Endothelial cell of hepatic sinusoid (primary cell): Measurements from ENCODE around the gene MCM8.
"Not testable (repeated sequence)": the region's sequence is repeated elsewhere in the genome, so short reads cannot be mapped to it uniquely, and the experiment has no call there.

Experiments
- in situ Hi-C: cut with HindIII; loops from 2 replicates; pipeline ENCODE4 v1.10.0; 2017; ENCODE audit warnings: low sequenced_read_pairs

The MCM8 gene

GRCh38 chr20:5999783-6000182 lies 49.3 kb downstream of the MCM8 start:
- in situ Hi-C loops = no loop called here

- in situ Hi-C loops = no loop called here
These were observed 50.4 kb downstream of the MCM8 start for GRCh38 chr20:6000871-6001270.

GRCh38 chr20:6006603-6006949 lies 56.1 kb downstream of the MCM8 start:
- in situ Hi-C loops = no loop called here

- in situ Hi-C loops = no loop called here
These were observed 56.7 kb downstream of the MCM8 start for GRCh38 chr20:6007094-6007528.

GRCh38 chr20:6007529-6008103 lies 57.2 kb downstream of the MCM8 start:
- in situ Hi-C loops = no loop called here

- in situ Hi-C loops = no loop called here
These were observed 57.8 kb downstream of the MCM8 start for GRCh38 chr20:6008254-6008653.

GRCh38 chr20:6012179-6012578 lies 61.7 kb downstream of the MCM8 start:
- in situ Hi-C loops = no loop called here

GRCh38 chr20:6014017-6014416 lies 63.6 kb downstream of the MCM8 start:
- in situ Hi-C loops = no loop called here

GRCh38 chr20:6014957-6015356 lies 64.5 kb downstream of the MCM8 start:
- in situ Hi-C loops = loop anchor here (5.0 kb wide), 1 partner anchor 57 kb away; no protein-coding TSS in a partner anchor

GRCh38 chr20:6017467-6017866 lies 67.0 kb downstream of the MCM8 start:
- in situ Hi-C loops = loop anchor here (5.0 kb wide), 1 partner anchor 55 kb away; no protein-coding TSS in a partner anchor

- in situ Hi-C loops = loop anchor here (5.0 kb wide), 1 partner anchor 54 kb away; no protein-coding TSS in a partner anchor
These were observed 67.4 kb downstream of the MCM8 start for GRCh38 chr20:6017880-6018279.

- in situ Hi-C loops = no loop called here
These were observed 74.3 kb downstream of the MCM8 start for GRCh38 chr20:6024768-6025167.

GRCh38 chr20:6026051-6026450 lies 75.6 kb downstream of the MCM8 start:
- in situ Hi-C loops = no loop called here

- in situ Hi-C loops = no loop called here
These were observed 78.4 kb downstream of the MCM8 start for GRCh38 chr20:6028818-6029217.

- in situ Hi-C loops = no loop called here
These were observed 79.1 kb downstream of the MCM8 start for GRCh38 chr20:6029538-6029937.

- in situ Hi-C loops = no loop called here
These were observed 80.1 kb downstream of the MCM8 start for GRCh38 chr20:6030453-6031080.

GRCh38 chr20:6032907-6033306 lies 82.5 kb downstream of the MCM8 start:
- in situ Hi-C loops = not testable (repeated sequence)

- in situ Hi-C loops = no loop called here
These were observed 83.9 kb downstream of the MCM8 start for GRCh38 chr20:6034134-6034969.

GRCh38 chr20:6036213-6036612 lies 85.8 kb downstream of the MCM8 start:
- in situ Hi-C loops = no loop called here

- in situ Hi-C loops = no loop called here
These were observed 86.6 kb downstream of the MCM8 start for GRCh38 chr20:6037082-6037481.

GRCh38 chr20:6038256-6038655 lies 87.8 kb downstream of the MCM8 start:
- in situ Hi-C loops = no loop called here

GRCh38 chr20:6039766-6040165 lies 89.3 kb downstream of the MCM8 start:
- in situ Hi-C loops = no loop called here
